Ishikawa (cell line): ENCODE measurements around the gene ZNF367.

ENCODE experiments used
- CEBPB ChIP-seq: IDR thresholded peaks from 2 replicates; pipeline ENCODE4 v1.6.1; 2012
- CREB1 ChIP-seq: IDR thresholded peaks from 2 replicates; pipeline ENCODE4 v1.6.1; 2012; ENCODE audit warnings: low read depth
- FOXM1 ChIP-seq: IDR thresholded peaks from 2 replicates; pipeline ENCODE4 v1.6.1; 2012; ENCODE audit warnings: low read depth, borderline replicate concordance
- TCF12 ChIP-seq: IDR thresholded peaks from 2 replicates; pipeline ENCODE4 v1.6.1; 2012; ENCODE audit warnings: low read depth
- TEAD4 ChIP-seq: IDR thresholded peaks from 2 replicates; pipeline ENCODE4 v1.6.1; 2012
- YY1 ChIP-seq: IDR thresholded peaks from 2 replicates; pipeline ENCODE4 v1.6.1; 2012; ENCODE audit warnings: low read depth
- ZBTB7A ChIP-seq: IDR thresholded peaks from 2 replicates; pipeline ENCODE4 v1.6.1; 2012; ENCODE audit warnings: low read depth
- TF ChIP-seq, protein P1 (sequence below): IDR thresholded peaks from 2 replicates; pipeline ENCODE4 v1.6.1; 2012; ENCODE audit warnings: low read depth, mild to moderate bottlenecking
- TF ChIP-seq, protein P2 (sequence below): IDR thresholded peaks from 2 replicates; pipeline ENCODE4 v1.6.1; 2012
- TF ChIP-seq, protein P3 (sequence below): IDR thresholded peaks from 2 replicates; pipeline ENCODE4 v1.6.1; 2012

Gene ZNF367

DNA sequence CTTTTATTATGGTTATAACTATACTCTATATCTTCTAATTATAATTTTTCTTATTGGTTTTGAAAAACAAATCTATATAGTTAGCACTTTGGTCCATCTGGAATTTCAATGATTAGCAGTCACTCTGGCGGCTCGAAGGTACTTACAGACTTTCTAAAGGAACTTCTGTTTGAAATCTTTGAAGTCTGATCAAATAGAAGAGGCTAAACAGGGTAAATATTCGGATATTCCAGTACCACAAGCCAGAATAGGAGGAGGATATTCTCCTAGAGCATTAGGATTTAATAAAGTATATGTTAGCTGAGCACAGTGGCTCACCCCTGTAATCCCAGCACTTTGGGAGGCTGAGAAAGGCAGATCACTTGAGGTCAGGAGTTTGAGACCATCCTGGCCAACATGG, 77.5 kb downstream of the ZNF367 start:
- TF ChIP-seq YY1 (no peak), ZBTB7A (no peak), TEAD4 (no peak), FOXM1 (no peak), CREB1 (no peak), CEBPB (no peak), TCF12 (no peak)
- TF ChIP-seq, protein P1, sequence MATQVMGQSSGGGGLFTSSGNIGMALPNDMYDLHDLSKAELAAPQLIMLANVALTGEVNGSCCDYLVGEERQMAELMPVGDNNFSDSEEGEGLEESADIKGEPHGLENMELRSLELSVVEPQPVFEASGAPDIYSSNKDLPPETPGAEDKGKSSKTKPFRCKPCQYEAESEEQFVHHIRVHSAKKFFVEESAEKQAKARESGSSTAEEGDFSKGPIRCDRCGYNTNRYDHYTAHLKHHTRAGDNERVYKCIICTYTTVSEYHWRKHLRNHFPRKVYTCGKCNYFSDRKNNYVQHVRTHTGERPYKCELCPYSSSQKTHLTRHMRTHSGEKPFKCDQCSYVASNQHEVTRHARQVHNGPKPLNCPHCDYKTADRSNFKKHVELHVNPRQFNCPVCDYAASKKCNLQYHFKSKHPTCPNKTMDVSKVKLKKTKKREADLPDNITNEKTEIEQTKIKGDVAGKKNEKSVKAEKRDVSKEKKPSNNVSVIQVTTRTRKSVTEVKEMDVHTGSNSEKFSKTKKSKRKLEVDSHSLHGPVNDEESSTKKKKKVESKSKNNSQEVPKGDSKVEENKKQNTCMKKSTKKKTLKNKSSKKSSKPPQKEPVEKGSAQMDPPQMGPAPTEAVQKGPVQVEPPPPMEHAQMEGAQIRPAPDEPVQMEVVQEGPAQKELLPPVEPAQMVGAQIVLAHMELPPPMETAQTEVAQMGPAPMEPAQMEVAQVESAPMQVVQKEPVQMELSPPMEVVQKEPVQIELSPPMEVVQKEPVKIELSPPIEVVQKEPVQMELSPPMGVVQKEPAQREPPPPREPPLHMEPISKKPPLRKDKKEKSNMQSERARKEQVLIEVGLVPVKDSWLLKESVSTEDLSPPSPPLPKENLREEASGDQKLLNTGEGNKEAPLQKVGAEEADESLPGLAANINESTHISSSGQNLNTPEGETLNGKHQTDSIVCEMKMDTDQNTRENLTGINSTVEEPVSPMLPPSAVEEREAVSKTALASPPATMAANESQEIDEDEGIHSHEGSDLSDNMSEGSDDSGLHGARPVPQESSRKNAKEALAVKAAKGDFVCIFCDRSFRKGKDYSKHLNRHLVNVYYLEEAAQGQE = no peak
- TF ChIP-seq, protein P2, sequence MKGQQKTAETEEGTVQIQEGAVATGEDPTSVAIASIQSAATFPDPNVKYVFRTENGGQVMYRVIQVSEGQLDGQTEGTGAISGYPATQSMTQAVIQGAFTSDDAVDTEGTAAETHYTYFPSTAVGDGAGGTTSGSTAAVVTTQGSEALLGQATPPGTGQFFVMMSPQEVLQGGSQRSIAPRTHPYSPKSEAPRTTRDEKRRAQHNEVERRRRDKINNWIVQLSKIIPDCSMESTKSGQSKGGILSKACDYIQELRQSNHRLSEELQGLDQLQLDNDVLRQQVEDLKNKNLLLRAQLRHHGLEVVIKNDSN = no peak
- TF ChIP-seq, protein P3, sequence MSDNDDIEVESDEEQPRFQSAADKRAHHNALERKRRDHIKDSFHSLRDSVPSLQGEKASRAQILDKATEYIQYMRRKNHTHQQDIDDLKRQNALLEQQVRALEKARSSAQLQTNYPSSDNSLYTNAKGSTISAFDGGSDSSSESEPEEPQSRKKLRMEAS = no peak

DNA sequence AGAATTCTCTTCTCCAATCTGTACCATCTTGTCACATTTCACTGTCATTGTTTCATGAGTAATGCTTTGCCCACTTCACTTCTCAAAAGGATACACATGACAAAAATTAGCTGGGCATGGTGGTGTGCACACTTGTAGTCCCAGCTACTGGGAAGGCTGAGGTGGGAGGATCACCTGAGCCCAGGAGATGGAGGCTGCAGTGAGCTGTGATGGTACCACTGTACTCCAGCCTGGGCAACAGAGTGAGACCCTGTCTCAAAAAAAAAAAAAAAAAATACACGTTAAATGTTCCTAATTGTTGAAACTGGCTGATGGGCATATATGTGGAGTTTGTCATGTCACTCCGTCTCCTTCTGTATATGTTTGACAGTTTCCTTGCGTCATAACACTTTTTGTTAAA, 79.9 kb downstream of the ZNF367 start:
- no peak for TF ChIP-seq TCF12
- TF ChIP-seq, protein P3 = no peak
